Lower leg skin (tissue), 3 donors: ENCODE data around the gene TENT4A.

Experiments used
- CTCF ChIP-seq, 3 donors: fragments of 450-650 bp; IDR thresholded peaks; one replicate each; pipeline ENCODE4 v1.5.1; 2016; ENCODE audit warnings: antibody characterized with exemption in 3 of 3, mild to moderate bottlenecking in 3 of 3, moderate library complexity in 2 of 3
- POLR2A ChIP-seq, 2 donors: fragments of 450-650 bp; IDR thresholded peaks; one replicate each; pipeline ENCODE4 v1.6.1; 2016 to 2017; ENCODE audit warnings: antibody characterized with exemption in 2 of 2, mild to moderate bottlenecking in 1 of 2, moderate library complexity in 1 of 2

DNA sequence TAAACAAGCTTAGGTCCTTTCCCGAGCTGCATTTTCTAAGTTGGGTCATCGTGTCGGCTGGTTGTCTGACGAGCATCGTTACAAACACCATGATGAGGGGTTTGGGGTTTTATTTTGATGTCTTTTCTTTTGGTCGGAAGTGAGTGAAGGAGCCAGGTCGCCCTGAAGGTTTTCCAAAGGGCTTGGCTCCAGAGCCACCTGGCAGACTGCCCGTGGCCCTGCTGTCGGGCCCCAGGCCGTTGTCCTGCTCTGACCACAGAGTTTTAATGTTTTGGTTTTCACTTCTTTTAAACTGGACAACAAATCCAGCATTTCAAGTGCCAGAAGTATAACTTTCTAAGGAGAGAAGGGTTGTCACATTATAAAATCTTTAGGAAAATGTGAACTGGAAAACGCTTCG, 42.3 kb downstream of the TENT4A start:
- TF ChIP-seq CTCF (IDR thresholded peaks at IDR 0.05), result no peak
- no peak for TF ChIP-seq POLR2A (IDR thresholded peaks at IDR 0.05)
